ENCODE data around the gene COL13A1.

- TF ChIP-seq POLR2A (IDR thresholded peaks at IDR 0.05) = no peak
- no peak for TF ChIP-seq CTCF (IDR thresholded peaks at IDR 0.05)
Observed at GRCh38 chr10:69757206-69757552, 44.5 kb upstream of the COL13A1 start.
